Stimulated activated CD8-positive, alpha-beta memory T cell treated with anti-CD3 and anti-CD28 coated beads, Interleukin-4, amount 100 ng/mL, for 24 hours (primary cell): ENCODE measurements around the gene PGBD2.
"Not testable (repeated sequence)": the region's sequence is repeated elsewhere in the genome, so short reads cannot be mapped to it uniquely, and the experiment has no call there.

ENCODE experiments used
- DNase-seq: peaks from one replicate; pipeline ENCODE4 v3.0.0-alpha.2; 2020; ENCODE audit warnings: low read depth

Gene PGBD2

GRCh38 chr1:248906009-248906752 is at the start of gene PGBD2:
TSS of gene PGBD2 (plus strand) at chr1:248906235. CDS start at chr1:248913863, 7,628 bp downstream.
- DNase-seq, result peak; percentile 95

- no peak for DNase-seq
These were observed 48.8 kb upstream of the PGBD2 start for GRCh38 chr1:248857201-248857600.

GRCh38 chr1:248857749-248858095 is 48.3 kb upstream of the PGBD2 start:
- no peak for DNase-seq

GRCh38 chr1:248858096-248858890 is 47.7 kb upstream of the PGBD2 start:
- DNase-seq, result no peak

- peak; percentile 95 for DNase-seq
These were observed 46.8 kb upstream of the PGBD2 start, which contains the start of gene ZNF692 for GRCh38 chr1:248858891-248859889. TSS of gene ZNF692 (minus strand) at chr1:248859085. CDS start at chr1:248858309, 776 bp downstream.

GRCh38 chr1:248860007-248860406 is 46.0 kb upstream of the PGBD2 start:
- DNase-seq, result no peak

- no peak for DNase-seq
These were observed 44.4 kb upstream of the PGBD2 start for GRCh38 chr1:248861616-248862015.

GRCh38 chr1:248862695-248862997 is 43.4 kb upstream of the PGBD2 start:
- DNase-seq, result no peak

- peak; percentile 75 for DNase-seq
These were observed 42.8 kb upstream of the PGBD2 start for GRCh38 chr1:248862998-248863881.

GRCh38 chr1:248871837-248872401 is 34.1 kb upstream of the PGBD2 start:
- no peak for DNase-seq

- peak; percentile 38 for DNase-seq
These were observed 33.2 kb upstream of the PGBD2 start for GRCh38 chr1:248872752-248873408.

- peak; percentile 89 for DNase-seq
These were observed 32.5 kb upstream of the PGBD2 start for GRCh38 chr1:248873409-248873992.

GRCh38 chr1:248873993-248874533 is 32.0 kb upstream of the PGBD2 start:
- peak; percentile 68 for DNase-seq

GRCh38 chr1:248881261-248881660 is 24.8 kb upstream of the PGBD2 start:
- no peak for DNase-seq

GRCh38 chr1:248882427-248882826 is 23.6 kb upstream of the PGBD2 start:
- DNase-seq, result not testable (repeated sequence)

GRCh38 chr1:248884632-248885295 is 21.3 kb upstream of the PGBD2 start:
- no peak for DNase-seq

GRCh38 chr1:248885646-248886045 is 20.4 kb upstream of the PGBD2 start:
- no peak for DNase-seq

- DNase-seq, result no peak
These were observed 19.7 kb upstream of the PGBD2 start for GRCh38 chr1:248886237-248886895.

GRCh38 chr1:248889914-248890243 is 16.2 kb upstream of the PGBD2 start:
- DNase-seq, result not testable (repeated sequence)
